Measurements from ENCODE around the gene CLIC6. TPM values are rescaled to one million over a fixed set of nuclear protein-coding genes. Genes with fewer than 3 reads are reported as not detected.

Gene CLIC6
- not detected for total RNA-seq (2013)
- not detected for polyA plus RNA-seq
- not detected in 2 replicates for polyA minus RNA-seq
- total RNA-seq = 0 to 0.81 (median 0) reads per million in 11 experiments

DNA sequence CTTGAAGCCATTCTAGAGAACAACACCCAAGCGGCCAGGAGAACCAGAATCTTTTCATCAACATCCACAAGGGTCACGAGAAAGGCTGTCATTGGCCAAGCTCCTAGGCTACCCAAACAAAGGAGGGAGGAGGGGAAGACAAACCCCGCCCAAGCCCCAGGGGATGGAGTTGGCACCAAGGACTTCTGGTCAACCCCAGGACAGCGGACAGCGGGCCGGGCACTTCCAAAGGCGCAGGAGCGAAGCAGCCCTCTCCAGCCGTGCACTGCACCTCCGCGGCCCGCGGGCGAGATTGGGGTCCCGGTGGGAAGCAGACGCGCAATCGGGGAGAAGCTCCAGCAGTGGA, at the start of gene CLIC6:
CLIC6 (plus strand) TSS at position 192 of the 346 bp plus-strand sequence. CDS start 395 bp downstream, outside the sequence.
- peak within 1 kb of the TSS in 1 of 3 experiments; percentile 47 for H3K4me3 ChIP-seq (replicated peaks in 1 of 3; ENCODE audit: low read depth in 2 of 3, low read length in 3 of 3)
- TF ChIP-seq, protein P1, sequence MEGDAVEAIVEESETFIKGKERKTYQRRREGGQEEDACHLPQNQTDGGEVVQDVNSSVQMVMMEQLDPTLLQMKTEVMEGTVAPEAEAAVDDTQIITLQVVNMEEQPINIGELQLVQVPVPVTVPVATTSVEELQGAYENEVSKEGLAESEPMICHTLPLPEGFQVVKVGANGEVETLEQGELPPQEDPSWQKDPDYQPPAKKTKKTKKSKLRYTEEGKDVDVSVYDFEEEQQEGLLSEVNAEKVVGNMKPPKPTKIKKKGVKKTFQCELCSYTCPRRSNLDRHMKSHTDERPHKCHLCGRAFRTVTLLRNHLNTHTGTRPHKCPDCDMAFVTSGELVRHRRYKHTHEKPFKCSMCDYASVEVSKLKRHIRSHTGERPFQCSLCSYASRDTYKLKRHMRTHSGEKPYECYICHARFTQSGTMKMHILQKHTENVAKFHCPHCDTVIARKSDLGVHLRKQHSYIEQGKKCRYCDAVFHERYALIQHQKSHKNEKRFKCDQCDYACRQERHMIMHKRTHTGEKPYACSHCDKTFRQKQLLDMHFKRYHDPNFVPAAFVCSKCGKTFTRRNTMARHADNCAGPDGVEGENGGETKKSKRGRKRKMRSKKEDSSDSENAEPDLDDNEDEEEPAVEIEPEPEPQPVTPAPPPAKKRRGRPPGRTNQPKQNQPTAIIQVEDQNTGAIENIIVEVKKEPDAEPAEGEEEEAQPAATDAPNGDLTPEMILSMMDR (IDR thresholded peaks at IDR 0.05) = no peak
- Mint-ChIP-seq H3K27ac (no peak within 1 kb of the TSS), H3K27me3 (ENCODE audit: low read depth in 3 of 3) (peaks cover 70 to 88% (median 83%) of the 10 kb centered on the region in 3 donors), H3K4me3 (peak within 1 kb of the TSS in 1 of 2 donors; percentile 75), H3K36me3 (no peaks in the 10 kb centered on the region), H3K9me3 (peaks cover 0 to 19% (median 6%) of the 10 kb centered on the region in 7 donors), H3K4me1 (peaks cover 9% of the 10 kb centered on the region)
- no peaks in the 10 kb centered on the region for H4K20me1 ChIP-seq (ENCODE audit: insufficient read depth, low read length)
- H3K27ac ChIP-seq (ENCODE audit: low read depth in 1 of 2, low read length in 2 of 2) = no peak within 1 kb of the TSS
- 34% methylated on average over 14 of the region's 18 CpGs for WGBS (ENCODE audit: insufficient coverage)
- no peak for DNase-seq
- H2AFZ ChIP-seq (ENCODE audit: insufficient read depth, low read depth, low read length, poor library complexity, severe bottlenecking) = no peak within 1 kb of the TSS
- H3K9me3 ChIP-seq (replicated peaks in 1 of 2; ENCODE audit: control insufficient read depth in 1 of 2, insufficient read depth in 1 of 2, low read length in 2 of 2) = peaks cover 0 to 31% of the 10 kb centered on the region in 2 donors
- peaks cover 4 to 13% of the 10 kb centered on the region in 2 donors for H3K4me1 ChIP-seq (ENCODE audit: control insufficient read depth in 1 of 2, insufficient read depth in 2 of 2, low read length in 2 of 2)
- H3K27me3 ChIP-seq (ENCODE audit: control insufficient read depth in 2 of 2, insufficient read depth in 2 of 2, low read length in 2 of 2) = peaks cover 64 to 76% of the 10 kb centered on the region in 2 donors
- H3K9ac ChIP-seq (ENCODE audit: insufficient read depth, low read length, poor library complexity, severe bottlenecking) = no peak within 1 kb of the TSS
- H3K4me2 ChIP-seq (replicated peaks; ENCODE audit: extremely low read depth, low read length, poor library complexity, severe bottlenecking) = peak within 1 kb of the TSS; percentile 47
- no peaks in the 10 kb centered on the region for H3K36me3 ChIP-seq (replicated peaks in 1 of 2; ENCODE audit: control insufficient read depth in 1 of 2, insufficient read depth in 2 of 2, low read length in 2 of 2)
- no peaks in the 10 kb centered on the region for H3K79me2 ChIP-seq (ENCODE audit: insufficient read depth, low read length)
- intact Hi-C loops (cut with micrococcal nuclease) = no loop called here

DNA sequence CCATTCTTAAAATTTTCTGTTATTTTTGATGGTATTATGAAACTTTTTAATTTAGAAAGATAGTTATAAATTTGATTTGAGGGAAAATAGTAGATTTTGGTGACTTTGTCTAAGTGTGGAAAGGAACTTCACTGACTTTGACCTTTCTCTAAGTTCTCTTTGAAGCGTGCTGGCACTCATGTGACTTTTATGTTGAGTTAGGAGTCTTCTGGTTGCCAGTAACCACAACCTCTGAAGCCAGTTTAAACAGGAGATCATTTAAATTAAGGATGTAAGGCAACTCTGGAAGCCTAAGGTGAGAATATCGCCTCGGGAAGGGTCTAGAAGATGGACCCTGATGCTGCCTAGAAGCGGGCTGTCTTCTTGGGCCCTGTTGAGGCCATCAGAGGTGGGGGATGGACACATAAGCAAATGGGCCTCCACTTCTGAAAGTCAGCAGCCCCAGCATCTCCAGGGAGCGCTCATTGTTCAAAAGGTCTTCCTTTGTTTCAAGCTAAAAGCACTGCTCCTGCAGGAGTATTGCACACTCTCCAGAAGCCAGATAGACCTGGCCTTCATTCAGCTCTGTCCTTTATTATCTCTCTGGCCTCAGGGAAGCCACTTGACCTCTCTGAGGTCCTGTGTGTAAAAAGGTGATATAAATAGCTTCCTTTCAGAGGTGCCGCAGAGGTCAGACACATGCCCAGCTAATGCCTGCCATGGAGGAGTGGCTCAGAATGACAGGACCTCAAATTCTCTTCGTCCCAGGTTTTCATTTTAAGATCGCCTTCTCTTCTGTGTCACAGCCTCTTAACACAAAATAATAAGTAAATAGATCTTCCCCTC, 48.7 kb upstream of the CLIC6 start:
- Histone ChIP-seq H3K4me1 (ENCODE audit: control insufficient read depth in 1 of 2, insufficient read depth in 2 of 2, low read length in 2 of 2) (peaks cover 36 to 45% of the 10 kb centered on the region in 2 donors), H3K36me3 (replicated peaks in 1 of 2; ENCODE audit: control insufficient read depth in 1 of 2, insufficient read depth in 2 of 2, low read length in 2 of 2) (no peaks in the 10 kb centered on the region), H3K27me3 (ENCODE audit: control insufficient read depth in 2 of 2, insufficient read depth in 2 of 2, low read length in 2 of 2) (no peaks in the 10 kb centered on the region), H2AFZ (ENCODE audit: insufficient read depth, low read depth, low read length, poor library complexity, severe bottlenecking) (no peak overlapping the region), H3K27ac (ENCODE audit: low read depth in 1 of 2, low read length in 2 of 2) (no peak overlapping the region), H3K9ac (ENCODE audit: insufficient read depth, low read length, poor library complexity, severe bottlenecking) (no peak overlapping the region), H3K79me2 (ENCODE audit: insufficient read depth, low read length) (no peaks in the 10 kb centered on the region), H3K4me2 (replicated peaks; ENCODE audit: extremely low read depth, low read length, poor library complexity, severe bottlenecking) (no peak overlapping the region), H4K20me1 (ENCODE audit: insufficient read depth, low read length) (no peaks in the 10 kb centered on the region), H3K4me3 (replicated peaks in 1 of 3; ENCODE audit: low read depth in 2 of 3, low read length in 3 of 3) (no peak overlapping the region), H3K9me3 (replicated peaks in 1 of 2; ENCODE audit: control insufficient read depth in 1 of 2, insufficient read depth in 1 of 2, low read length in 2 of 2) (no peaks in the 10 kb centered on the region)
- intact Hi-C loops (cut with micrococcal nuclease) = loop anchor here (5.0 to 10.0 kb wide), 2 partner anchors 703 to 705 kb away; partner anchors contain the start of gene ATP5PO (in 2 of the 2)
- Mint-ChIP-seq H3K4me1 (peaks cover 42% of the 10 kb centered on the region), H3K27me3 (ENCODE audit: low read depth in 3 of 3) (peaks cover 0 to 5% (median 2%) of the 10 kb centered on the region in 3 donors), H3K27ac (no peak overlapping the region), H3K9me3 (no peaks in the 10 kb centered on the region), H3K4me3 (no peak overlapping the region), H3K36me3 (peaks cover 0 to 2% of the 10 kb centered on the region in 2 donors)
- DNase-seq = no peak
- TF ChIP-seq, protein P1 (IDR thresholded peaks at IDR 0.05) = no peak
- 90% methylated on average over 5 of the region's 8 CpGs for WGBS (ENCODE audit: insufficient coverage)
